ENCODE data around the gene MAML3.

Gene MAML3

GRCh38 chr4:139799615-139800014 is 354.4 kb downstream of the MAML3 start:
- DNase-seq: no peak

GRCh38 chr4:139798456-139798855 is 355.5 kb downstream of the MAML3 start:
- no peak for DNase-seq

- DNase-seq: no peak
Measured at GRCh38 chr4:139797287-139797686, 356.7 kb downstream of the MAML3 start.

GRCh38 chr4:139795527-139796314 is 358.3 kb downstream of the MAML3 start:
- no peak for DNase-seq

- no peak for DNase-seq
Measured at GRCh38 chr4:139794158-139794954, 359.6 kb downstream of the MAML3 start.

DNA sequence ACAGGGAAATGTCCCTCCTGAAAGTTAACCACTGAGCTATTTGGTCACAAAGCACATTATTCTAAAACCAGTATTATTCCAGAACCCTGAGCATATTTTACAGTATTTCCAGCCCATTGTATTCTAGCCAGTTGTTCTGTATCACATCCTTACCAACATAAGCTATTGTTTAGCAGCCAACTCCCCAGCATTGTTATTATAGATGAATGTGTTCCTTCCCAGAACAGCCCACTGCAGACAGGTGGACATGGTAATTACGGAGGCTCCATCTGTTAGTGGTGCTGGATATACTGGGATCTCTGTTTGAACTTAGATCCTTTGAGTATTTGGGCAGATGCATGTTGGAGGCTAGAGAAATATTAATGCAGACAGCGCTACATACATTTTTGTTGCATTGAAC is 362.3 kb downstream of the MAML3 start:
- DNase-seq: no peak

DNA sequence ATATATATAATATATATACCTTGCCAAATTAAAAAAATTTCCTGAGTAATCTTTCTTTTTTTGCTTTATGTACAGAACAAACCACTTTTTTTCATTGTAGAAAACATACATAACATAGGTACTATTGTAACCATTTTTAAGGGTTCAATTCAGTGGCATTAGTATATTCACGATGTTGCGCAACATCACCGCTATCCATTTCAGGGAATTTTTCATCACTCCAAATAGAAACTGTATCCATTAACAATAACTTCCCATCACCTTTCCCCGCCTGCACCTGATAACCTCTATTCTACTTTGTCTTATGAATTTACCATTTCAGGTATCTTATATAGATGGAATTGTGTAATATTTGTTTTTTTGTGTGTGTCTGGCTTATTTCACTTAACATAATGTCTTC is 363.7 kb downstream of the MAML3 start:
- no peak for DNase-seq

DNA sequence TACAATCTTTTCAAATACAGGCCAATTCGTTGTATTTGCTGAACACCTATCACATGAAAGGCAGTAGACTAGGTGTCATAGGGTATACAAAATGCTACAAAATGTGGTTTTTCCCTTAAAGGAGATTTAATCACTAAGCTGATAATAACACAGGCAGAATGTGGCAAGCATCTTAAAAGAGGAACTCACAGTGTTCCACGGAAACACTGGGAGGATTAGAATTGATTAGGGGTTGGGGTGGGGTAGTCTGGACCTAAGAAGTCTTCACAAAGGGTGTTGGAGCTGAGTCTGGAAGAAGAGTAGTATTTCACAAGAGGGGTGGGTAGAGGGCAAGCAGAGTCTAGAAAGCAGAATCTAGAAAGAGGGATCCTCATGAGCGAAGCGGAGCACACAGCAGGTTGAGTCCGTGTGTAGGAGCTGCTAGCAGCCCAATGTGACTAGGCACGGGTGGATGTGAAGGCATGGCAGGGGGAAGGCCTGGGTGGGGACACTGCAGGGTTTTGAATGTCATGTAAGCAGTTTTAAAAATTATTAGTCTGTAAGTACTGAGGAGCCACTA is 364.8 kb downstream of the MAML3 start:
- DNase-seq: no peak

GRCh38 chr4:139786494-139787354 is 367.3 kb downstream of the MAML3 start:
- no peak for DNase-seq

DNA sequence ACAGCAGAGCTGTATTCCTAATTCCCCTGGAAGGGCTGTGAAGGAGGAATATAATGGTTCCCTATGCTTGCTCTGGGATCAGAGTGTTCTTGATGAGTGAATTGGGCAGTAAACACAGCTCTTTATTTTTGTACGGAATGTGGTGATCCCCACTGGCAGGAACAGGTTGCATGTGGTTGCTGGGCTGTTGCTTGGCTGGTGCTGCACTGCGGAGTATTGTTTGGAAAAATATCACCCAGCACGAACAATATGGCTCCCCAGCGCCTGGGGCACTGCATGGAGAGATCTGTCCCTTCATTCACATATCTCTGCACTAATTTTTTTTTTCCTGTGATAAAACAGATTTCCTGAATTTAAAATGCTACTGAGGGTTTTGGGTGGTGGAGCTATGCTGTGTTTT is 368.6 kb downstream of the MAML3 start:
- no peak for DNase-seq

DNA sequence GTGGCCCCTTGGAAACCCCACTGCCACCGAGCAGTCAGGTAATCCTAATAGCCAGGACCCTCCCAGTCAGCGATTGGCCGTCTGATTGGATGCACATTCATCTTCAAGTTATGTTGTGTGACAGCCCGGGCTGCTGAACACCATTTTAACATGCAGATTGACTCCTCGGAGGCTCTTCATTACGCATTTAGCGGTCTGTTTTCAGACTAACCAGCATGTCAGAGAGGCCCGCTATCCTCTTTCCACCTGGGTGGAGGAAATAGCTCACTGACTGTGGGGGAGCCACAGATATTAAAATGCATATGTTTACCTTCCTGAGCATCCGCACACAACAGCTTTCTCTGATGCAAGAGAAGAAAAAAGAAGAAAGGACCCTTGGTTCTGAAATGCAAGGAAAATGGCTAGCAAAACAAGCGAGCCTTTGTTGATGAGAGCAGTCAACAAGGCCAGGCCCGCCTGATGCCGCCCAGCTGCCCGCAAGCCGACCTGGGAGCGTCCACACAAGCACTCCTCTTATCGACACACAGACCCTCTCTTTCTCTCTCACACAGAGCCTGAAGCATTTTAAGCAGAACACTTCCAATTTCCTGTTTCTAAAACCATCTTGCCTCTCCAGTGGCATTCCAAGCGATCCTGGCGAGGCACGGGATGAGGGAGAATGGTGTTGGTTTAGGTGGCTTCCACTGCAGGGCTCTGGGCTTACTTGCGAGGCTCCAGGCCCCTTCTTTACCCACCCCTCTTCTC is 370.1 kb downstream of the MAML3 start:
- DNase-seq: no peak

DNA sequence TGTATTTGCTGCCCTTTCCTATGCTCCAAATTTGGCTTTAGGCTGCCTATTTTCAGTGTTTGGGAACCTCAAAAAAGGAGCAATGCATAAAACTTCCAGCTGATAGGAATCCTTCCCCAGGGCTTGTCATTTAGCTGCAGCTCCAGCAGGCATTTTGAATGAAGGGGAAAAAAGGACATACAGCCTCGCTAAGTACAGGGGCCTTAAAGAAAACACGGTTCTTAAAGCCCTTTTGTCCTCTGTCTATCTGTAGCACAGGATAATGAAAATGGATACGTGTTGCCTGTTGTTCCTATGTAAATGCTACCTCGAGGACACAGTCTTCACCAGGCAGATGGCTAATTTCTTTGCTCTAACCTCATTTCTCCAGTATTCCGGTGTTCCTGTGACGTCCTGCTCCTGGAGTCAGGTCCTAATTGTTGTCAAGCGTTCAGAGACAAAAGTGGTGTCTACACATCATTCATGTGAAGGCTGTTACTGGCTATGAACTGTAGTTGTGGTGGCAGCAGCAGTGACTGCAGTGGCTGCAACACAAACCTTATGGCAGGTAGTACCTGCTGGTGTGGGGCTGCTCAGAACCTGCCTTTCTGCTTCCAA is 371.0 kb downstream of the MAML3 start:
- DNase-seq: no peak

- DNase-seq: no peak
Measured at GRCh38 chr4:139781066-139781465, 372.9 kb downstream of the MAML3 start.

- DNase-seq: no peak
Measured at GRCh38 chr4:139779691-139780090, 374.3 kb downstream of the MAML3 start.

- DNase-seq: no peak
Measured at GRCh38 chr4:139777757-139778156, 376.2 kb downstream of the MAML3 start.

GRCh38 chr4:139776235-139776634 is 377.7 kb downstream of the MAML3 start:
- DNase-seq: no peak

- no peak for DNase-seq
Measured at GRCh38 chr4:139774759-139775487, 379.1 kb downstream of the MAML3 start.

DNA sequence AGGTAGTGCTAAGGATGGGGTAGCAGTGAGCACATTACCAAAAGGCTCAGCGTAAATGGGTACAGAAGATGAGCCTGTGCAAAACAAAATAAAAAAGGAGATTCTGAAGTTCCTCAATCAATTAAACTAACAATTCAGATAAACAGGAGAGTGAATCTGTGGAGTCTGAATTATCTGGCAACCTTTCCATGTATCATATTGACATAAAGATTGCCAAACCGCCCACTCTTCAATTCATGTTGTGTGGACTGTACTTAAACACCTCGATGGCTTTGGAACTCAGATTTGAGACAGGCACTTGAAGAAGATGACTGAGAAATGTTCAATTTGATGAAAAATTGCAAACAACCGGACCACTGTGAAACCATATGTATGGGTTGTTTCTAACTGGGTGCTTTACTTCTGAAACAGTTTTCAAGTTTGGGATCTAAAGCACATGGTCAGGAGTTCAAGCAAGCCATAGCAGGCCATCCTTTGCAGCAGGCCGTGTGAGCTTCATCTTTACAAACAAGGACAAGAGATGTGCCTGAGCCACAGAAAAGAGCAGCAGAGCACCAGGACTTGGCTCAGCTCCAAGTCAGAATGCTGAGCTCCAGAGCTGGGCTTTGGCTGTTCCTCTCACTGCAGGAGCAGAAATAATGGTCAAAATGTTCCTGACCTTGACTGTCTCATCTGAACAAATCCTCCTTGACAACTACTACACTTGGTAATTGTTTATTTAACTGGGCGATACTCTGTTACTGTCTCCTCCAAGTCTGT is 380.2 kb downstream of the MAML3 start:
- no peak for DNase-seq

DNA sequence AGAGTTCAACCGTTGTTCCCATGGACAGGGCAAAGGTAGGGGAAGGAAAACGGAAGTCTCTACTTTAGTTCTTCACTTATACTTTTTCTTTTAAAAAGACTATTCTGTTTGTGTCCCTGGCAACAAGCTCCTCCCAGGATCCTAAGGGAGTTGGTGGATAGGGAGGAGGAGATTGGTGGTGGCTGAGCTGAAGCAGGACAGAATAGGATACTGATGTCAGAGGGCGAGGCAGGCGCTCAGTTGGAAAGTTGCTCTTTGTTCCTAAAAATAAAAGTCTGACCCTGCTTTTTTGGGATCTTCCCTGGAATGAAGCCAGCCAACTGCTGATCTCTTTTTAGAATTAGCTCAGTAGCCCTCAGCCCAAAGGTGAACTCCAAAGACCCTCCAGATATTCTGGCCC is 383.6 kb downstream of the MAML3 start:
- DNase-seq: no peak

GRCh38 chr4:139769364-139769763 is 384.6 kb downstream of the MAML3 start:
- DNase-seq: no peak

All from activated CD4-positive, alpha-beta T cell treated with anti-CD3 and anti-CD28 coated beads, Interleukin-2, amount 50 U/mL, for 48 hours (primary cell).